GM12878 (cell line): Measurements from ENCODE around the gene KRT6B. TPM values are rescaled to one million over a fixed set of nuclear protein-coding genes. Genes with fewer than 3 reads are reported as not detected.

ENCODE experiments used
- ATAC-seq: fragments of 200-7000 bp; cut with Tn5 transposase; 3 replicates; pipeline ENCODE4 v1.9.1; 2020; ENCODE audit warnings: mild to moderate bottlenecking, moderate library complexity
- BruUV-seq: library from RNA; stranded (reverse); fragments of 400-500 nt; replicated peaks from 2 replicates; lab custom pipeline; 2021; lab: Mats Ljungman, UMichigan
- CTCF ChIA-PET: fragments of 300-600 bp; sonication (Branson Sonifier 250); formaldehyde crosslinking; extraction: SDS; loops from one replicate; lab custom pipeline; 2021; ENCODE audit warnings: inconsistent platforms; lab: Yijun Ruan, JAX
- POLR2A ChIA-PET: fragments of 350-600 bp; formaldehyde crosslinking; extraction: SDS; loops from one replicate; lab custom pipeline; 2021; ENCODE audit warnings: inconsistent platforms; lab: Charles Lee
- RAD21 ChIA-PET: fragments of 300-600 bp; sonication (Branson Sonifier 250); formaldehyde crosslinking; loops from one replicate; lab custom pipeline; 2023; ENCODE audit warnings: antibody characterized with exemption; ENCODE audit not compliant: unreplicated experiment; lab: Charles Lee
- SMC1A ChIA-PET: fragments of 300-600 bp; sonication (Branson Sonifier 250); formaldehyde crosslinking; loops from one replicate; lab custom pipeline; 2023; ENCODE audit not compliant: unreplicated experiment, uncharacterized antibody; lab: Charles Lee
- DNase-seq: peaks from one replicate; pipeline ENCODE4 v3.0.0-alpha.2; 2011; ENCODE audit warnings: low read depth, low spot score
- FAIRE-seq: peaks from 3 replicates; lab custom pipeline; 2011; peaks lifted over from hg19 to GRCh38; lab: Jason Lieb, UNC
- H2AFZ ChIP-seq: 2 replicates; pipeline ENCODE4 v1.6.0; 2011; ENCODE audit warnings: low read depth, low read length, control low read depth; ENCODE audit not compliant: control insufficient read depth
- H3K27ac ChIP-seq: 2 replicates; pipeline ENCODE4 v1.5.1; 2011; ENCODE audit warnings: control low read depth; ENCODE audit not compliant: control insufficient read depth, insufficient read depth
- H3K27me3 ChIP-seq, 2 experiments: replicated peaks in 1 of 2; 2 replicates each; pipeline versions ENCODE4 v1.6.0 to v1.6.1; 2011; ENCODE audit warnings: low read length in 1 of 2; ENCODE audit not compliant: control insufficient read depth in 2 of 2, insufficient read depth in 2 of 2
- H3K36me3 ChIP-seq, 2 experiments: 2 replicates each; pipeline ENCODE4 v1.5.1; 2011; ENCODE audit warnings: low read length in 1 of 2; ENCODE audit not compliant: control insufficient read depth in 2 of 2, insufficient read depth in 2 of 2
- H3K4me1 ChIP-seq: 2 replicates; pipeline ENCODE4 v1.6.1; 2011; ENCODE audit warnings: mild to moderate bottlenecking, low read length, moderate library complexity, mixed read lengths; ENCODE audit not compliant: control insufficient read depth, insufficient read depth
- H3K4me2 ChIP-seq: 2 replicates; pipeline ENCODE4 v1.6.0; 2011; ENCODE audit warnings: control low read depth; ENCODE audit not compliant: control insufficient read depth, insufficient read depth
- H3K4me3 ChIP-seq: fragments of 200-600 bp; sonication (generic); 2 replicates; pipeline ENCODE4 v1.5.1; 2016
- H3K79me2 ChIP-seq: 2 replicates; pipeline ENCODE4 v1.6.0; 2011; ENCODE audit warnings: low read length; ENCODE audit not compliant: control insufficient read depth, insufficient read depth
- H3K9ac ChIP-seq: 2 replicates; pipeline ENCODE4 v1.8.0; 2011; ENCODE audit warnings: low read length, control low read depth, mixed read lengths; ENCODE audit not compliant: control insufficient read depth, insufficient read depth
- H3K9me3 ChIP-seq: replicated peaks from 3 replicates; pipeline ENCODE4 v1.5.1; 2011; ENCODE audit warnings: mild to moderate bottlenecking, low read length; ENCODE audit not compliant: control insufficient read depth, insufficient read depth
- H4K20me1 ChIP-seq: 2 replicates; pipeline ENCODE4 v1.6.0; 2011; ENCODE audit not compliant: control insufficient read depth, insufficient read depth
- BRCA1 ChIP-seq: IDR thresholded peaks from 2 replicates; pipeline ENCODE4 v1.6.1; 2011; ENCODE audit warnings: low read depth, low read length, improper control_type of control experiment
- SMAD1 ChIP-seq: fragments of 450-650 bp; IDR thresholded peaks from 2 replicates; pipeline ENCODE4 v1.6.1; 2018; ENCODE audit warnings: mild to moderate bottlenecking, low read depth; ENCODE audit not compliant: partially characterized antibody
- SREBF2 ChIP-seq: IDR thresholded peaks from 2 replicates; pipeline ENCODE4 v1.6.1; 2012; ENCODE audit warnings: mild to moderate bottlenecking, low read length
- SRF ChIP-seq, 2 experiments: IDR thresholded peaks; 2 replicates each; pipeline ENCODE4 v1.6.1; 2011; ENCODE audit warnings: low read depth in 2 of 2, low read length in 2 of 2, mild to moderate bottlenecking in 1 of 2, moderate library complexity in 1 of 2
- ZNF592 ChIP-seq: fragments of 450-650 bp; IDR thresholded peaks from 2 replicates; pipeline ENCODE4 v1.6.1; 2017; ENCODE audit warnings: mild to moderate bottlenecking, moderate library complexity
- WGBS: methylation state at CpG from one replicate; pipeline ENCODE4 v1.1.6; 2016; ENCODE audit warnings: low lambda C conversion rate; ENCODE audit not compliant: insufficient replicate concordance, insufficient coverage; ENCODE audit errors: missing lambda C conversion rate; 5-methylcytosine and 5-hydroxymethylcytosine counted together
- in situ Hi-C: fragments of 300-500 bp; cut with MboI; formaldehyde crosslinking; loops from 9 replicates; pipeline ENCODE4 v1.14.3; 2018; ENCODE audit warnings: mixed read lengths
- intact Hi-C: fragments of 100-400 bp; cut with micrococcal nuclease; formaldehyde crosslinking; loops from one replicate; pipeline ENCODE4 v1.14.2; 2022; ENCODE audit not compliant: unreplicated experiment
- polyA plus RNA-seq, 11 experiments: library from polyadenylated mRNA; depleted of rRNA in 4 of 11; unstranded in 6 of 11; stranded (reverse) in 5 of 11; fragments of >200 nt; fragmentation: Nextera tagmentation in 4 of 11; fragmentation: Illumina TruSeq in 1 of 11; extraction: Ambion mirVana in 4 of 11; extraction: Trizol in 1 of 11; gene quantifications; 1 replicate in 1 of 11; 2 replicates in 10 of 11; pipeline versions ENCODE4 v1.2.1 to v1.2.3, GENCODE V29; 2011 to 2016; ENCODE audit warnings: inconsistent platforms in 2 of 11, missing spikeins in 2 of 11, low read depth in 1 of 11
- total RNA-seq, 4 experiments: library from RNA; depleted of rRNA in 3 of 4; stranded (reverse); fragments of >200 nt in 3 of 4; fragmentation: Illumina TruSeq in 1 of 4; extraction: Trizol in 1 of 4; gene quantifications; 2 replicates each; pipeline versions ENCODE4 v1.2.1 to v1.2.3, GENCODE V29; 2013 to 2021

Gene KRT6B
- total and polyA plus RNA-seq, 10 of the 15 experiments (the other 5 are each of a cell fraction or from before 2014, with no cell fraction given) = 0.07 TPM; not detected in 9

DNA sequence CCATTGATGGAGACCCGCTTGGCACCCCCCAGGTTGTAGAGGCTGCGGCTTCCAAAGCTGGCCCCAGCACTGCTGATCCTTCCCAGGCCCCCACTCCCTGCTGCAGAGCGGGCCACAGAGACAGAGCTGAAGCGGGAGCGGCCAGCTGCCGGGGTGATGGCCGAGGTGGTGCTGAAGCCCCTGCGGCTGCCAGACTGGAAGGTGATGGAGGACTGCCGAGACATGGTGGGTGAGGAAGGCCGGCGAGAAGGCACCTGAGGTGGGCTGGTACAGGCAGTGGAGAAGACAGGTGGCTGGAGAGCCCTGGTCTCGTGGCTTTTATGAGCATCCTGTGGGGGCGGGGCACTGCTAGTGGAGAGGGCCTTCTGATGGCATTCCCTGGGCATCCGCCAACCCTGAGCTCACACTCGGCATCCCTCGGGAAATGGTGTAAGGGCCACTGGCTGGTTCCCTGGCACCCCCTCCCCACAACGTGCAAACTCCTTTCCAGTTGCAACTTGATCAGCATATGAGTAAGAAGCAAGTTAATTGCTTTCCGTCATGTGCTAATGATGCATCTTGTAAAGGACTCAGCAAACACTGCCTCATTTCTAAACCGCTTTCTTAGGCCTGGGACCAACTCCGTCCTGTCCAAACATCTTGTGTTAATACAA, 17.7 kb downstream of the KRT6B start, which contains the start of gene KRT75:
Gene KRT75, minus strand, starts transcription at position 291 of the 653 bp plus-strand sequence. Its CDS starts 67 bp downstream, at position 224.
- H3K79me2 ChIP-seq = no peaks in the 10 kb centered on the region
- no peaks in the 10 kb centered on the region for H3K36me3 ChIP-seq
- ATAC-seq (no peak), FAIRE-seq (no peak), DNase-seq (no peak)
- WGBS = 39% methylated on average over 20 of the region's 20 CpGs
- SMC1A ChIA-PET = no interaction called here
- RAD21 ChIA-PET = no interaction called here
- H3K9ac ChIP-seq = no peak within 1 kb of the TSS
- no peak within 1 kb of the TSS for H2AFZ ChIP-seq
- CTCF ChIA-PET = no interaction called here
- no peak for TF ChIP-seq BRCA1
- no peak for TF ChIP-seq SMAD1
- TF ChIP-seq SREBF2 = no peak
- no peak for TF ChIP-seq ZNF592
- no peak for TF ChIP-seq SRF (IDR thresholded peaks at IDR 0.05; ENCODE audit: low read depth in 2 of 2, low read length in 2 of 2)
- H4K20me1 ChIP-seq = no peaks in the 10 kb centered on the region
- H3K4me1 ChIP-seq = no peaks in the 10 kb centered on the region
- POLR2A ChIA-PET = no interaction called here
- in situ Hi-C loops (no loop called here), intact Hi-C loops (no loop called here)
- BruUV-seq = no TSS peak
- H3K27me3 ChIP-seq = peaks cover 0 to 1% of the 10 kb centered on the region in 2 experiments; a peak in 3 of 4 replicates
- H3K9me3 ChIP-seq = no peaks in the 10 kb centered on the region
- H3K27ac ChIP-seq = no peak within 1 kb of the TSS
- no peak within 1 kb of the TSS for H3K4me2 ChIP-seq
- H3K4me3 ChIP-seq = no peak within 1 kb of the TSS
